ENCODE measurements around the gene SMTNL2.
"Not testable (repeated sequence)": the region's sequence is repeated elsewhere in the genome, so short reads cannot be mapped to it uniquely, and the experiment has no call there.

- TF ChIP-seq, protein P1, sequence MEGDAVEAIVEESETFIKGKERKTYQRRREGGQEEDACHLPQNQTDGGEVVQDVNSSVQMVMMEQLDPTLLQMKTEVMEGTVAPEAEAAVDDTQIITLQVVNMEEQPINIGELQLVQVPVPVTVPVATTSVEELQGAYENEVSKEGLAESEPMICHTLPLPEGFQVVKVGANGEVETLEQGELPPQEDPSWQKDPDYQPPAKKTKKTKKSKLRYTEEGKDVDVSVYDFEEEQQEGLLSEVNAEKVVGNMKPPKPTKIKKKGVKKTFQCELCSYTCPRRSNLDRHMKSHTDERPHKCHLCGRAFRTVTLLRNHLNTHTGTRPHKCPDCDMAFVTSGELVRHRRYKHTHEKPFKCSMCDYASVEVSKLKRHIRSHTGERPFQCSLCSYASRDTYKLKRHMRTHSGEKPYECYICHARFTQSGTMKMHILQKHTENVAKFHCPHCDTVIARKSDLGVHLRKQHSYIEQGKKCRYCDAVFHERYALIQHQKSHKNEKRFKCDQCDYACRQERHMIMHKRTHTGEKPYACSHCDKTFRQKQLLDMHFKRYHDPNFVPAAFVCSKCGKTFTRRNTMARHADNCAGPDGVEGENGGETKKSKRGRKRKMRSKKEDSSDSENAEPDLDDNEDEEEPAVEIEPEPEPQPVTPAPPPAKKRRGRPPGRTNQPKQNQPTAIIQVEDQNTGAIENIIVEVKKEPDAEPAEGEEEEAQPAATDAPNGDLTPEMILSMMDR (IDR thresholded peaks at IDR 0.05; ENCODE audit: low read depth, low read length): not testable (repeated sequence)
- TF ChIP-seq MYC, MAX (IDR thresholded peaks at IDR 0.05; ENCODE audit: low read depth, low read length): not testable (repeated sequence)
Observed at GRCh38 chr17:4604736-4605135, 20.4 kb downstream of the SMTNL2 start.

All from NB4 (cell line).